GM12874 (cell line): ENCODE data around the gene SH3TC2.

Source experiments
- TF ChIP-seq, protein P1 (sequence below): IDR thresholded peaks from 2 replicates; pipeline ENCODE4 v1.5.1; 2011; ENCODE audit warnings: low read depth, mild to moderate bottlenecking, control low read depth, low read length, moderate library complexity; ENCODE audit not compliant: insufficient read depth

The SH3TC2 gene

DNA sequence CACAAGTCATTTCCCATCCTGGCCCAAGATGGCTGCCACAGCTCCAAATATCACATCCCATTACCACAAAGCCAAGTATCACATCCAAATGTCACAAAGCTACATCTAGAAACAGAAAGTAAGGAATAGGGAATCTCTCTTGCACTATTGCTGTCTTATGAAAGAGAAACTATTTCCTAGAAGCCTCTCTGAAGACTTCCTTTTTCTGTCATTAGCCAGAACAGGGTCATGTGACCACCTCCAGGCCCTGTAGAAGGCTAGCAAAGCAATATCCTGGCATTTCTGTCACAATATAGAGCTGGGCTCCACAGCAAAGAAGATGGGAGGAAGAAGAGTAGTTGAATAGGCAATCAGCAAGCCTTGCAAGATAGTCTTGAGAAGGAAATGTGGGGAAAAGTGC is 99.2 kb downstream of the SH3TC2 start:
- TF ChIP-seq, protein P1, sequence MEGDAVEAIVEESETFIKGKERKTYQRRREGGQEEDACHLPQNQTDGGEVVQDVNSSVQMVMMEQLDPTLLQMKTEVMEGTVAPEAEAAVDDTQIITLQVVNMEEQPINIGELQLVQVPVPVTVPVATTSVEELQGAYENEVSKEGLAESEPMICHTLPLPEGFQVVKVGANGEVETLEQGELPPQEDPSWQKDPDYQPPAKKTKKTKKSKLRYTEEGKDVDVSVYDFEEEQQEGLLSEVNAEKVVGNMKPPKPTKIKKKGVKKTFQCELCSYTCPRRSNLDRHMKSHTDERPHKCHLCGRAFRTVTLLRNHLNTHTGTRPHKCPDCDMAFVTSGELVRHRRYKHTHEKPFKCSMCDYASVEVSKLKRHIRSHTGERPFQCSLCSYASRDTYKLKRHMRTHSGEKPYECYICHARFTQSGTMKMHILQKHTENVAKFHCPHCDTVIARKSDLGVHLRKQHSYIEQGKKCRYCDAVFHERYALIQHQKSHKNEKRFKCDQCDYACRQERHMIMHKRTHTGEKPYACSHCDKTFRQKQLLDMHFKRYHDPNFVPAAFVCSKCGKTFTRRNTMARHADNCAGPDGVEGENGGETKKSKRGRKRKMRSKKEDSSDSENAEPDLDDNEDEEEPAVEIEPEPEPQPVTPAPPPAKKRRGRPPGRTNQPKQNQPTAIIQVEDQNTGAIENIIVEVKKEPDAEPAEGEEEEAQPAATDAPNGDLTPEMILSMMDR, result no peak

DNA sequence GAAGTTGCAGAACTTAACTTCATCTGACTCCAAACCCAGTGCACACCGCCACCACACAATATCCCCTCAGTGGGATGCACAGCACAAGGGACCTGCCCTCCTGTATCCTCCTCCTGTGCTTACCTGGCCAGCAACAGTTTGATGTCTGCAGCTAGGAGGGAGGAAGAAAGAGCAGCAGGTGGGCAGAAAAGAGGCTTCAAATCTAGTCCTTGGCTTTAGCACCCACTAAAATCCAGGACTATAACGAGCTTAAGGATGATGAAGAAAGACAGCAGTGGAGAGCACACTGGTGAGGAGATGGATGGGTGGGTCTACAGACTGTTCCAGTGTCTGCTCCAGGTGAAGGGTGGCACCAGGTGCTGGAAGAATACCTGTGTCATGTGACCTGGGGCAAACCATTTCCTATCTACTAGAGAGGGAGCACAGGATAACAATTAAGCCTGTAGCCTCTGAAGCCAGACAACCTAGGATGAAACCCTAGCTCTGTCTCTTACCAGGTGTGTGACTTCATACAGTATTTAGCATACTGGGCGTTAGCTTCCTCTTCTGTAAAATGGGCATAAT is 100.0 kb downstream of the SH3TC2 start:
- TF ChIP-seq, protein P1, result no peak

DNA sequence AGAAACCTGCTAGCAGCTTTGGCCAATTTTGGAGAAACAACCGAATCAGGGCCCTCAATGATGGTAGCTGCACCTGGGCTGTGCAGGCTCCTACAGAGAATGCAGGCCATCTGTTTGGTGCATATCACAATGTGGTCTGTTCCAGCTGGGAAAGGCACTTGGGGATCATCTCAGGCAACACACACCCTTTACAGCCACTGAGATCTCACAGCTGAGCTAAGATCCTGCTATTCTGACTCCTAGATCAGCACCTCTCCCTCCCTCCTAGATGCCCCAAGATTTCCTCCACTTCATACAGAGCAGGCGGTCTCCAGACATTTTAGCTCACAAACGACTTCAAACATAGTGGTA is 100.7 kb downstream of the SH3TC2 start:
- TF ChIP-seq, protein P1, result no peak

DNA sequence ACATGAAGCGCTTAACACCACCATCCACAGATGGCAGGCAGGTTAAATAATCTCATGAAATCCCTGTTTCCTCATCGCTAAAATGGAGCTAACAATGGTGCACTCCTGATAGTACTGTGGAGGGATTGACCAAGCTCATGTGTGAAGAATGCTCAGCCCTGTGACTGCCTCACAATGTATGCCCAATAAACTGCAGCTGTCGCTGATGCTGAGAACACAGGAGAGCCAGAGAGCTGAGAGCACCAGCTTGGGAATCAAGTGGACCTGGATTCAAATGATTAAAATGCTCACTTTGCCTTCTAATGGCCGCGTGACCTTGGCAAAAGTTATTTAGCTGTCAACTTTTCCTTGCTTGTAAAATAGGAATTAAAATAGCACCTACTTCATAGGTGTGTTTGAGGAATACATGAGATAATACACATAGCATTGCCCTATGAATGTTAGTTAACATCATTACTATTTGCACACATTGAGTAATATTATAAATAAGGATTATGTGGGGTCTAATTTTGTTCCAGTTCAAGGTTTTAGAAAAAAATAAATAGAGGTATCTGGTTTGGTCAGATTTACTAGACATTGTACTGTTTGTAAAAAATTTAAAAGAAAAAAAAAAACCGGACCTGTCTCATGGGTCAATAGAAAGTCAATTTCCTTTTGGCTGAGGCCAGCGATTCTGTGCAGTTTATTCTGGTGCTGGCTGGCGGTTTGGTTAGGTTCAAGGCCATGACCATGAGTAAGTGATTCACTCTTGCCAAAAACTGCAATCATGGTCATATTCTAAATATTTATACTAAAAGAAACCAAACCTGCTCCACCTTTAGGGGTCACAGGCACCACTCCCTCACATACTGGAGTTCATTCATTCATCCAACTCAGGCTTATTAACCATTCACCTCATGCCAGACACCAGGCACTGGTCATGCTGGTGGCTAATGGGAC is 101.3 kb downstream of the SH3TC2 start:
- TF ChIP-seq, protein P1, result no peak

DNA sequence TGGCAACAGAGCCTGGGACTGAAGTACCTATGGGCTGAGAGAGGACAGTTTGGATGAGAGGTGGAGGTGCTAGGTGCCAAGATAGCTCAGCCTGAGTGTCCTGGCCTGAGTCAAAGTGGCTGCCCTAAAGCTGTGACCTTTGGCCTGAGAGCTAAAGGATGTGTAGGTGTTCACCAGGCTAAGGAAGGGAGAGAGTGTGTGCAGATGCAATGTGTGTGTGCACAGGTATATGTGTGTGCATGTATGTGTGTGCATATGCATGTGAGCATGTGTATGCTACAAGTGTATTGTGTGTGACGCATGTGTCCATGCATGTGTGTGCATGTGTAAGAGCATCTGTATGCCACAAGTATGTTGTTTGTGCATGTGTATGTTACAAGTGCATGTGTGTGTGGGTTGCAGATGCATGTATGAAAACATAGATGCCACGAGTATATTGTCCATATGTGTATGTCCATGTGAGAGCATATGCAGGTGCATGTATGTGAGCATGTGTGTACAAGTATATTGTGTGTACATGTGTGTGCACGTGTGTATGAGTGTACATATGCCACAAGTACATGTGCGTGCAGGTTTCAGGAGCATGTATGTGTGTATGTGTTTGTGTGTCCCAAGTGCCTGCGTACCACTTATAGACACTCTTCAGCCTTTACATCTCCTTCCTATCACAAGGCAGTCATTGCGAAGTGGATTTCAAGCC is 102.6 kb downstream of the SH3TC2 start:
- TF ChIP-seq, protein P1, result no peak

DNA sequence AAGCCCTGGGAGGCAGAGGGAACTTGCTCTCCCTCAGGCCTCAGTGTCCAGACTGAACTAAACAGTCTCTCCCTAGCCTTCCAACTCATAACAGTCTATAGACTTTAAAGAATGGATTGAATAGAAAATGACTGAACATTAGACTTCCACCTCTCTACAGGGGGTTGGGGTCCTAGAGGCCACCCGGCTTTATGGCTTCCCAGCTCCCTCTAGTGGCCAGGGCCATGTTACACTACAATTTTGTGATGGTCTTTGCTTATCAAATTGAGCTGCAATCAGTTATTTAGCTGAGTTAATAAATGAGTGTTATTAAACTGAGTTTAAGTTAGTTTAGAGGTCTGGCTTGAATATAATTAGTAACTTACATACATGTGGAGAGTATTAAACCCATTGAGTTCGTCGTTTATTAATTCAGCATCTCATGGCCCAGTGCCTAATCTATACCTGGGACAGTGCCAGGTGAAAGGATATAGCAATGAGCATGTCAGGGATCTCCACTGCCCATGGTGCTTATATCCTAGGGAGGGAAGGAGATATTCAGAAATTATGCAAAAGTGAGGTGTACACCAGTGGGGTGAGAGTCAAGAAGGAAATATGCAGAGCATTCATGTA is 105.2 kb downstream of the SH3TC2 start:
- TF ChIP-seq, protein P1, result peak; percentile 81
